CD4-positive, alpha-beta T cell (primary cell): Measurements from ENCODE around the gene PRDM16. TPM values are rescaled to one million over a fixed set of nuclear protein-coding genes. Genes with fewer than 3 reads are reported as not detected.
"Not testable (repeated sequence)": the region's sequence is repeated elsewhere in the genome, so short reads cannot be mapped to it uniquely, and the experiment has no call there.

Experiments
- ATAC-seq: fragments of 200-7000 bp; cut with Tn5 transposase; one replicate; pipeline ENCODE4 v1.10.0; 2022; ENCODE audit warnings: mild to moderate bottlenecking; ENCODE audit not compliant: poor library complexity
- CTCF ChIA-PET: fragments of 350-600 bp; sonication (Branson Sonifier 250); formaldehyde crosslinking; loops from one replicate; lab custom pipeline; 2021; ENCODE audit warnings: antibody characterized with exemption, inconsistent platforms; lab: Charles Lee
- POLR2A ChIA-PET: fragments of 350-600 bp; sonication (Branson Sonifier 250); formaldehyde crosslinking; loops from one replicate; lab custom pipeline; 2021; ENCODE audit warnings: antibody characterized with exemption, inconsistent platforms; lab: Charles Lee
- DNase-seq, 14 experiments: peaks; one replicate each; pipeline ENCODE4 v3.0.0-alpha.2; 2013 to 2020; ENCODE audit warnings: mixed read lengths in 2 of 14
- H3K27ac ChIP-seq, 2 donors: one replicate each; pipeline versions ENCODE4 v1.5.1 to v1.7.0; 2013; ENCODE audit warnings: low read length in 2 of 2, low read depth in 1 of 2, mild to moderate bottlenecking in 1 of 2
- H3K27me3 ChIP-seq, 2 experiments: 1 replicate in 1 of 2; 2 replicates in 1 of 2; pipeline versions ENCODE4 v1.6.1 to v1.7.0; 2013; ENCODE audit warnings: low read length in 2 of 2, control low read depth in 1 of 2, mild to moderate bottlenecking in 1 of 2, moderate library complexity in 1 of 2; ENCODE audit not compliant: insufficient read depth in 2 of 2, control insufficient read depth in 1 of 2
- H3K36me3 ChIP-seq: one replicate; pipeline ENCODE4 v1.6.1; 2013; ENCODE audit warnings: low read length, control low read depth; ENCODE audit not compliant: insufficient read depth
- H3K4me1 ChIP-seq: one replicate; pipeline ENCODE4 v1.6.1; 2013; ENCODE audit warnings: low read length, control low read depth; ENCODE audit not compliant: insufficient read depth
- H3K4me3 ChIP-seq: one replicate; pipeline ENCODE4 v1.5.1; 2013; ENCODE audit warnings: mild to moderate bottlenecking, low read length, moderate library complexity
- H3K9me3 ChIP-seq, 2 experiments: 1 replicate in 1 of 2; 2 replicates in 1 of 2; pipeline versions ENCODE4 v1.6.1 to v1.7.0; 2013; ENCODE audit warnings: low read length in 2 of 2, mild to moderate bottlenecking in 2 of 2, control low read depth in 1 of 2, moderate library complexity in 1 of 2; ENCODE audit not compliant: control insufficient read depth in 1 of 2, insufficient read depth in 1 of 2
- H3K27ac Mint-ChIP-seq: one replicate; pipeline ENCODE4 v1.8.0; 2020; ENCODE audit warnings: mixed read lengths
- H3K27me3 Mint-ChIP-seq: one replicate; pipeline ENCODE4 v1.8.0; 2021; ENCODE audit warnings: mixed read lengths
- H3K36me3 Mint-ChIP-seq: one replicate; pipeline ENCODE4 v1.8.0; 2021; ENCODE audit warnings: low read depth, mixed read lengths
- H3K4me1 Mint-ChIP-seq: one replicate; pipeline ENCODE4 v1.8.0; 2021; ENCODE audit warnings: low read depth, mixed read lengths
- H3K4me3 Mint-ChIP-seq: one replicate; pipeline ENCODE4 v1.8.0; 2020; ENCODE audit warnings: mild to moderate bottlenecking, mixed read lengths
- H3K9me3 Mint-ChIP-seq: one replicate; pipeline ENCODE4 v1.8.0; 2020; ENCODE audit warnings: mixed read lengths
- intact Hi-C, 2 experiments: fragments of 100-400 bp; cut with DNase I in 1 of 2; cut with micrococcal nuclease in 1 of 2; formaldehyde crosslinking; loops; one replicate each; pipeline versions ENCODE4 v1.15.1 to v1.9.0; 2023 to 2025; cut with DNase I, micrococcal nuclease
- total RNA-seq, 174 experiments: library from RNA in 2 of 174; stranded (reverse) in 2 of 174; gene quantifications; one replicate each; pipeline ENCODE4 v1.2.3 and lab custom pipeline; 2021 to 2026
- TF ChIP-seq, protein P1 (sequence below): fragments of 200-600 bp; IDR thresholded peaks from one replicate; pipeline ENCODE4 v1.8.0; 2022; ENCODE audit warnings: antibody characterized with exemption, mild to moderate bottlenecking

PRDM16 gene
- total RNA-seq, 2 experiments from 2014 or later = not detected

DNA sequence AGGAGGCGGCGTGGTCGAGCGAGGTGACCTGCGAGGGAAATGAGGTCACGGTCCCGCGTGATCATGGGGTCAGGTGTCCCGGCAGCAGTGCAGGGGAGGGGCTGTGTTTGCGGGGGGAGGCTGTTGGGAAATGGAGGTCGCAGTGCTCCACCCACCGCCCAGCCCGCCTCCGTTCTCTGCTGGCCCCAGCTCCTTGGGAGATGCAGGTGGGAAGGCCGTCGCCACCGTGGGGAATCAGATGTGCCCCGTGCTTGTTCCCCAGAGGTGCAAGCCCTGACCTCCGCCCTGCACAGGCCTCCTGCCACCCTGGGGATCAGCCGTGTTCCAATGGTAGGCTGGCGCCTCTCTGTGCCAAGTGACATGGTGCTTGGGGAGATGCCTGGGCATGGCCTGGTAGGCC is 95.7 kb downstream of the PRDM16 start:
- POLR2A ChIA-PET = no interaction called here
- ATAC-seq = no peak
- H3K4me1 Mint-ChIP-seq = peaks cover 6% of the 10 kb centered on the region

DNA sequence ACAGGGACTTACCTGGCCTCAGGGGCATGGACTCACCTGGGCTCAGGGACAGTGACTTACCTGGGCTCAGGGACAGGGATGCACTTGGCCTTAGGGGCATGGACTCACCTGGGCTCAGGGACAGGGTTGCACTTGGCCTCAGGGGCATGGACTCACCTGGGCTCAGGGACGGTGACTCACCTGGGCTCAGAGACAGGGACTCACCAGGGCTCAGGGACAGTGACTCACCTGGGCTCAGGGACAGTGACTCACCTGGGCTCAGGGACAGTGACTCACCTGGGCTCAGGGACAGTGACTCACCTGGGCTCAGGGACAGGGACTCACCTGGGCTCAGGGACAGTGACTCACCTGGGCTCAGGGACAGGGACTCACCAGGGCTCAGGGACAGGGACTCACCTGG is 96.2 kb downstream of the PRDM16 start:
- H3K27ac ChIP-seq, H3K4me3 Mint-ChIP-seq, H3K4me1 ChIP-seq, CTCF ChIA-PET, DNase-seq, H3K9me3 ChIP-seq, H3K27ac Mint-ChIP-seq, H3K27me3 ChIP-seq, ATAC-seq, H3K4me1 Mint-ChIP-seq, H3K9me3 Mint-ChIP-seq, H3K4me3 ChIP-seq, H3K36me3 ChIP-seq, intact Hi-C loops, POLR2A ChIA-PET, H3K36me3 Mint-ChIP-seq: not testable (repeated sequence)
- H3K27me3 Mint-ChIP-seq = peaks cover 16% of the 10 kb centered on the region

More for the DNA sequence above, 95.7 kb downstream of the PRDM16 start:
- H3K27me3 Mint-ChIP-seq = peaks cover 16% of the 10 kb centered on the region
- no peaks in the 10 kb centered on the region for H3K36me3 Mint-ChIP-seq
- no peak overlapping the region for H3K27ac Mint-ChIP-seq
- Histone ChIP-seq H3K36me3 (no peaks in the 10 kb centered on the region), H3K27me3 (peaks cover 0 to 4% of the 10 kb centered on the region in 2 experiments), H3K4me1 (peaks cover 10% of the 10 kb centered on the region), H3K9me3 (no peaks in the 10 kb centered on the region), H3K4me3 (no peak overlapping the region), H3K27ac (no peak overlapping the region)
- intact Hi-C loops = no loop called here
- DNase-seq = no peak
- H3K4me3 Mint-ChIP-seq = no peak overlapping the region
- TF ChIP-seq, protein P1, sequence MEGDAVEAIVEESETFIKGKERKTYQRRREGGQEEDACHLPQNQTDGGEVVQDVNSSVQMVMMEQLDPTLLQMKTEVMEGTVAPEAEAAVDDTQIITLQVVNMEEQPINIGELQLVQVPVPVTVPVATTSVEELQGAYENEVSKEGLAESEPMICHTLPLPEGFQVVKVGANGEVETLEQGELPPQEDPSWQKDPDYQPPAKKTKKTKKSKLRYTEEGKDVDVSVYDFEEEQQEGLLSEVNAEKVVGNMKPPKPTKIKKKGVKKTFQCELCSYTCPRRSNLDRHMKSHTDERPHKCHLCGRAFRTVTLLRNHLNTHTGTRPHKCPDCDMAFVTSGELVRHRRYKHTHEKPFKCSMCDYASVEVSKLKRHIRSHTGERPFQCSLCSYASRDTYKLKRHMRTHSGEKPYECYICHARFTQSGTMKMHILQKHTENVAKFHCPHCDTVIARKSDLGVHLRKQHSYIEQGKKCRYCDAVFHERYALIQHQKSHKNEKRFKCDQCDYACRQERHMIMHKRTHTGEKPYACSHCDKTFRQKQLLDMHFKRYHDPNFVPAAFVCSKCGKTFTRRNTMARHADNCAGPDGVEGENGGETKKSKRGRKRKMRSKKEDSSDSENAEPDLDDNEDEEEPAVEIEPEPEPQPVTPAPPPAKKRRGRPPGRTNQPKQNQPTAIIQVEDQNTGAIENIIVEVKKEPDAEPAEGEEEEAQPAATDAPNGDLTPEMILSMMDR = no peak
- H3K9me3 Mint-ChIP-seq = no peaks in the 10 kb centered on the region
- CTCF ChIA-PET = no interaction called here

DNA sequence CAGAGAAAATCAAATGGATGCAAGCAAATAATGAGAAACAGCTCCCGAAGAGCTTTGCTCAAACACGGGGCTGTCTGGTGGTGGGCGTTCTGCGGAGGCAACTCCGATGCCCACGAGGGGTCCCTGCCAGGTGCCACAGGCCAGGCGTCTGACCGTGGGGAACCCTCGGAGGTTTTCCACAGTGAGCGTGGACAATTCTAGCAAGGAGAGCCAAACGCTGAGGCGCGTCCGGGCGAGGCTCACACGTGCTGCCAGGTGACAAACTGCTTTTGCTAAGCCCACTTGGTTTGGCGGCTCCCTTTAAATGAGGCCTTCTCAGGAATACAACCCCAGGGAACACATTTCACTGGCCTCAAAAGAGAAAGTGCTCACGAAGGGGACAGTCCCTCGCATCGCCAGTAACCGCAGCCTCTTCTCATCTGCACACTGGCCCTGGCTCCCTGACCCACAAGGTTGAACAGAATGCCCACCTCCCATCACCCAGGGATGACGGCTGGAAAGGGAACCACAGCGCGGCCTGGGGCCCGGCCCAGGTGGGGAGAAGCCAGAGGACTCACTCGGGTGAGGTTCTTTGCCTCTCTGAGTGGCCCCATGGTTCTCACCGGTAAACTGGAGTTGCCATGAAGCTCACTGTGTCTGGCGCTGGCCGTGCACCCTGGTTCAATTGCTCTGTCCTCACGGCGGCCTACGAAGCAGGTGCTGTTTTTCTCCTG is 97.4 kb downstream of the PRDM16 start:
- no peaks in the 10 kb centered on the region for H3K36me3 ChIP-seq
- DNase-seq = no peak
- H3K9me3 Mint-ChIP-seq = no peaks in the 10 kb centered on the region
- no peak overlapping the region for H3K4me3 Mint-ChIP-seq
- ATAC-seq = no peak
- no peaks in the 10 kb centered on the region for H3K36me3 Mint-ChIP-seq
- peaks cover 11 to 13% of the 10 kb centered on the region in 2 experiments for H3K27me3 ChIP-seq
- no peak overlapping the region for H3K27ac Mint-ChIP-seq
- POLR2A ChIA-PET = no interaction called here
- H3K4me1 Mint-ChIP-seq = no peaks in the 10 kb centered on the region
- TF ChIP-seq, protein P1 = no peak
- CTCF ChIA-PET = no interaction called here
- no peaks in the 10 kb centered on the region for H3K9me3 ChIP-seq
- peaks cover 2% of the 10 kb centered on the region for H3K4me1 ChIP-seq
- no peak overlapping the region for H3K27ac ChIP-seq
- peaks cover 14% of the 10 kb centered on the region for H3K27me3 Mint-ChIP-seq
- no peak overlapping the region for H3K4me3 ChIP-seq
- intact Hi-C loops = no loop called here

DNA sequence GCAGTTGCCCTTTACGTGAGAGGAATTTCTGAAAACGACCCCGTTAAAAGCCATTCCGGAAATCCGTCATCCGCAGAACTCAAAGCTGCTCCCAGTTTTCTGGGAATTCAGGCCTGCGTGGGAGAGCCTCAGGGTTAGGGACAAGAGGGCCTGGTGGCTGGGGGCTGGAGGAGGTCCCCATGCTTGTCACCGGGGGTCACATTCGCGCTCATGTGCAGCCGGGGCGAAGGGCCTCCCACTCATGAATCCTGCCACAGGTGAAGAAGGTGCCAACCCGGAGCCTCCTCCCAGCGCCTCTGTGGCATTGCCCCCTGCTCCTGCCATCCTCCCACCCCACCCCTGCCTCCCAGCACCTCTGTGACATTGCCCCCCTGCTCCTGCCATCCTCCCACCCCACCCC is 98.3 kb downstream of the PRDM16 start:
- H3K36me3 Mint-ChIP-seq = no peaks in the 10 kb centered on the region
- TF ChIP-seq, protein P1 = no peak
- no peak overlapping the region for H3K4me3 Mint-ChIP-seq
- ChIA-PET POLR2A (no interaction called here), CTCF (no interaction called here)
- no peak for DNase-seq
- peaks cover 11 to 21% of the 10 kb centered on the region in 2 experiments for H3K27me3 ChIP-seq
- H3K4me1 Mint-ChIP-seq = no peaks in the 10 kb centered on the region
- peaks cover 16% of the 10 kb centered on the region for H3K27me3 Mint-ChIP-seq
- no peak for ATAC-seq
- H3K4me1 ChIP-seq = no peaks in the 10 kb centered on the region
- peaks cover 0 to 4% of the 10 kb centered on the region in 2 experiments for H3K9me3 ChIP-seq
- intact Hi-C loops = no loop called here
- H3K9me3 Mint-ChIP-seq = no peaks in the 10 kb centered on the region
- no peak overlapping the region for H3K27ac ChIP-seq
- H3K4me3 ChIP-seq = no peak overlapping the region
- no peaks in the 10 kb centered on the region for H3K36me3 ChIP-seq
- H3K27ac Mint-ChIP-seq = no peak overlapping the region
